OCI-LY7 (cell line): ENCODE results near the gene ASH1L. TPM values are rescaled to one million over a fixed set of nuclear protein-coding genes. Genes with fewer than 3 reads are reported as not detected.

ENCODE experiments used
- BruUV-seq: library from RNA; stranded (reverse); fragments of 400-500 nt; replicated peaks from 2 replicates; lab custom pipeline; 2021; lab: Mats Ljungman, UMichigan
- CTCF ChIA-PET: fragments of 300-600 bp; sonication (Branson Sonifier 250); formaldehyde crosslinking; loops from one replicate; lab custom pipeline; 2022; ENCODE audit warnings: antibody characterized with exemption; ENCODE audit not compliant: unreplicated experiment; lab: Charles Lee
- POLR2A ChIA-PET: fragments of 300-600 bp; sonication (Branson Sonifier 250); formaldehyde crosslinking; loops from one replicate; lab custom pipeline; 2022; ENCODE audit warnings: antibody characterized with exemption; lab: Charles Lee
- DNase-seq: peaks from one replicate; pipeline ENCODE4 v3.0.0-alpha.2; 2015; ENCODE audit warnings: low spot score
- H2AFZ ChIP-seq: fragments of 200-600 bp; sonication (generic), shearing (Covaris generic); 2 replicates; pipeline ENCODE4 v1.6.1; 2014; ENCODE audit warnings: mild to moderate bottlenecking, antibody characterized with exemption, low read length, moderate library complexity
- H3K27ac ChIP-seq: fragments of 200-600 bp; sonication (generic); 2 replicates; pipeline ENCODE4 v1.5.1; 2014; ENCODE audit warnings: mixed run types, low read depth, mild to moderate bottlenecking, moderate library complexity, low read length, inconsistent platforms; ENCODE audit not compliant: poor library complexity, severe bottlenecking
- H3K36me3 ChIP-seq: fragments of 200-600 bp; sonication (generic); 2 replicates; pipeline ENCODE4 v1.6.1; 2014; ENCODE audit warnings: mild to moderate bottlenecking, antibody characterized with exemption, low read length, moderate library complexity, mixed read lengths; ENCODE audit not compliant: insufficient read depth
- H3K4me1 ChIP-seq: fragments of 200-600 bp; sonication (generic); 2 replicates; pipeline ENCODE4 v1.5.1; 2014; ENCODE audit warnings: mild to moderate bottlenecking, low read length; ENCODE audit not compliant: insufficient read depth, poor library complexity, severe bottlenecking
- H3K4me2 ChIP-seq: fragments of 200-600 bp; sonication (generic); 2 replicates; pipeline ENCODE4 v1.6.1; 2014; ENCODE audit warnings: mild to moderate bottlenecking, low read length
- H3K4me3 ChIP-seq: fragments of 200-600 bp; sonication (generic); 2 replicates; pipeline ENCODE4 v1.5.1; 2014; ENCODE audit warnings: mild to moderate bottlenecking, low read depth, low read length; ENCODE audit not compliant: poor library complexity, severe bottlenecking
- H3K79me2 ChIP-seq: fragments of 200-600 bp; sonication (generic); 2 replicates; pipeline ENCODE4 v1.6.1; 2016; ENCODE audit warnings: low read depth, mild to moderate bottlenecking, low read length, moderate library complexity, mixed read lengths; ENCODE audit not compliant: insufficient read depth
- H3K9me2 ChIP-seq: fragments of 200-600 bp; sonication (generic); 2 replicates; pipeline ENCODE4 v1.6.1; 2016; ENCODE audit warnings: mild to moderate bottlenecking, low read length, mixed read lengths; ENCODE audit not compliant: insufficient read depth
- H3K9me3 ChIP-seq: fragments of 200-600 bp; sonication (generic); 2 replicates; pipeline ENCODE4 v1.6.1; 2014; ENCODE audit warnings: mild to moderate bottlenecking, mixed run types, low read length, mixed read lengths
- H4K20me1 ChIP-seq: fragments of 200-600 bp; sonication (generic); 2 replicates; pipeline ENCODE4 v1.6.1; 2014; ENCODE audit warnings: mild to moderate bottlenecking, antibody characterized with exemption, low read length, moderate library complexity, mixed read lengths; ENCODE audit not compliant: insufficient read depth
- CTCF ChIP-seq: fragments of 200-600 bp; sonication (generic); conservative IDR thresholded peaks from 2 replicates; pipeline ENCODE4 v1.5.1; 2014; ENCODE audit warnings: mild to moderate bottlenecking, antibody characterized with exemption, low read length, moderate library complexity, mixed read lengths
- EZH2phosphoT487 ChIP-seq: fragments of 200-600 bp; sonication (generic); IDR thresholded peaks from 2 replicates; pipeline ENCODE4 v1.6.1; 2018; ENCODE audit warnings: low read depth, borderline replicate concordance, mild to moderate bottlenecking, mixed run types, antibody characterized with exemption, low read length, moderate library complexity, mixed read lengths
- intact Hi-C: fragments of 100-400 bp; cut with micrococcal nuclease; formaldehyde crosslinking; loops from one replicate; pipeline ENCODE4 v1.10.0; 2022; ENCODE audit not compliant: unreplicated experiment
- total RNA-seq, 2 experiments: library from RNA; depleted of rRNA in 1 of 2; stranded (reverse); fragments of >200 nt in 1 of 2; shearing (Covaris generic) in 1 of 2; gene quantifications; 2 replicates each; pipeline ENCODE4 v1.2.3, GENCODE V29; 2014 to 2022

The ASH1L gene
- total RNA-seq, 2 experiments from 2014 or later: 33.2 to 49.6 TPM

GRCh38 chr1:155379631-155380090, 182.9 kb downstream of the ASH1L start:
- Histone ChIP-seq H3K4me3 (no peak overlapping the region), H3K4me2 (no peak overlapping the region), H4K20me1 (no peaks in the 10 kb centered on the region), H3K9me2 (no peaks in the 10 kb centered on the region), H3K9me3 (no peaks in the 10 kb centered on the region), H3K79me2 (no peaks in the 10 kb centered on the region), H3K36me3 (peaks cover 79% of the 10 kb centered on the region), H3K27ac (no peak overlapping the region), H3K4me1 (peaks cover 8% of the 10 kb centered on the region), H2AFZ (no peak overlapping the region)
- peak; percentile 37 for DNase-seq
- no TSS peak for BruUV-seq
- POLR2A ChIA-PET: interaction anchor here (0.6 to 0.7 kb wide), 3 partner anchors 30 to 150 kb away, joined by 5 to 8 read pairs (median 6); no protein-coding TSS in a partner anchor
- TF ChIP-seq CTCF (no peak), EZH2phosphoT487 (no peak)
- intact Hi-C loops: no loop called here
- CTCF ChIA-PET: no interaction called here

- no peak overlapping the region for H3K4me2 ChIP-seq
- H2AFZ ChIP-seq: no peak overlapping the region
- H4K20me1 ChIP-seq: no peaks in the 10 kb centered on the region
- no peak overlapping the region for H3K27ac ChIP-seq
- H3K9me2 ChIP-seq: no peaks in the 10 kb centered on the region
- intact Hi-C loops: no loop called here
- TF ChIP-seq EZH2phosphoT487: no peak
- no peak for TF ChIP-seq CTCF
- no peak for DNase-seq
- no TSS peak for BruUV-seq
- H3K4me3 ChIP-seq: no peak overlapping the region
- peaks cover 8% of the 10 kb centered on the region for H3K4me1 ChIP-seq
- H3K9me3 ChIP-seq: no peaks in the 10 kb centered on the region
- ChIA-PET POLR2A (interaction anchor here (0.5 to 0.6 kb wide), 2 partner anchors 29 to 48 kb away, joined by 3 to 6 read pairs; no protein-coding TSS in a partner anchor), CTCF (no interaction called here)
- peaks cover 81% of the 10 kb centered on the region for H3K36me3 ChIP-seq
- H3K79me2 ChIP-seq: no peaks in the 10 kb centered on the region
Measured at GRCh38 chr1:155379180-155379579, 183.4 kb downstream of the ASH1L start.

GRCh38 chr1:155360051-155360450, 202.6 kb downstream of the ASH1L start:
- H3K9me3 ChIP-seq: no peaks in the 10 kb centered on the region

More at GRCh38 chr1:155360051-155360450, 202.6 kb downstream of the ASH1L start:
- no peaks in the 10 kb centered on the region for H3K4me1 ChIP-seq
- no peak overlapping the region for H3K4me3 ChIP-seq
- H4K20me1 ChIP-seq: no peaks in the 10 kb centered on the region
- BruUV-seq: no TSS peak
- no peaks in the 10 kb centered on the region for H3K79me2 ChIP-seq
- TF ChIP-seq EZH2phosphoT487 (no peak), CTCF (no peak)
- ChIA-PET CTCF (no interaction called here), POLR2A (interaction anchor here (1.0 kb wide), 1 partner anchor 22 kb away, joined by 3 read pairs; no protein-coding TSS in a partner anchor)
- intact Hi-C loops: no loop called here
- no peaks in the 10 kb centered on the region for H3K9me2 ChIP-seq
- H3K27ac ChIP-seq: no peak overlapping the region
- peaks cover 53% of the 10 kb centered on the region for H3K36me3 ChIP-seq
- H3K4me2 ChIP-seq: no peak overlapping the region
- DNase-seq: no peak
- no peak overlapping the region for H2AFZ ChIP-seq
